ENCODE results near the gene GPR37. TPM values are rescaled to one million over a fixed set of nuclear protein-coding genes. Genes with fewer than 3 reads are reported as not detected.

GPR37 gene
- total RNA-seq, 1 donor from 2014 or later = not detected

Other genes starting within 250 kb of the GPR37 start
- 16.9 TPM for gene POT1, start 164.0 kb upstream of the GPR37 start, total RNA-seq

Measured in left ventricle myocardium superior (tissue), 1 donor.